Fibroblast of the conjunctiva (primary cell): Measurements from ENCODE around the gene P3H1.
"Not testable (repeated sequence)": the region's sequence is repeated elsewhere in the genome, so short reads cannot be mapped to it uniquely, and the experiment has no call there.

Source experiments
- DNase-seq: peaks from one replicate; pipeline ENCODE4 v3.0.0-alpha.2; 2010; ENCODE audit warnings: low read depth

The P3H1 gene, protein sequence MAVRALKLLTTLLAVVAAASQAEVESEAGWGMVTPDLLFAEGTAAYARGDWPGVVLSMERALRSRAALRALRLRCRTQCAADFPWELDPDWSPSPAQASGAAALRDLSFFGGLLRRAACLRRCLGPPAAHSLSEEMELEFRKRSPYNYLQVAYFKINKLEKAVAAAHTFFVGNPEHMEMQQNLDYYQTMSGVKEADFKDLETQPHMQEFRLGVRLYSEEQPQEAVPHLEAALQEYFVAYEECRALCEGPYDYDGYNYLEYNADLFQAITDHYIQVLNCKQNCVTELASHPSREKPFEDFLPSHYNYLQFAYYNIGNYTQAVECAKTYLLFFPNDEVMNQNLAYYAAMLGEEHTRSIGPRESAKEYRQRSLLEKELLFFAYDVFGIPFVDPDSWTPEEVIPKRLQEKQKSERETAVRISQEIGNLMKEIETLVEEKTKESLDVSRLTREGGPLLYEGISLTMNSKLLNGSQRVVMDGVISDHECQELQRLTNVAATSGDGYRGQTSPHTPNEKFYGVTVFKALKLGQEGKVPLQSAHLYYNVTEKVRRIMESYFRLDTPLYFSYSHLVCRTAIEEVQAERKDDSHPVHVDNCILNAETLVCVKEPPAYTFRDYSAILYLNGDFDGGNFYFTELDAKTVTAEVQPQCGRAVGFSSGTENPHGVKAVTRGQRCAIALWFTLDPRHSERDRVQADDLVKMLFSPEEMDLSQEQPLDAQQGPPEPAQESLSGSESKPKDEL

DNA sequence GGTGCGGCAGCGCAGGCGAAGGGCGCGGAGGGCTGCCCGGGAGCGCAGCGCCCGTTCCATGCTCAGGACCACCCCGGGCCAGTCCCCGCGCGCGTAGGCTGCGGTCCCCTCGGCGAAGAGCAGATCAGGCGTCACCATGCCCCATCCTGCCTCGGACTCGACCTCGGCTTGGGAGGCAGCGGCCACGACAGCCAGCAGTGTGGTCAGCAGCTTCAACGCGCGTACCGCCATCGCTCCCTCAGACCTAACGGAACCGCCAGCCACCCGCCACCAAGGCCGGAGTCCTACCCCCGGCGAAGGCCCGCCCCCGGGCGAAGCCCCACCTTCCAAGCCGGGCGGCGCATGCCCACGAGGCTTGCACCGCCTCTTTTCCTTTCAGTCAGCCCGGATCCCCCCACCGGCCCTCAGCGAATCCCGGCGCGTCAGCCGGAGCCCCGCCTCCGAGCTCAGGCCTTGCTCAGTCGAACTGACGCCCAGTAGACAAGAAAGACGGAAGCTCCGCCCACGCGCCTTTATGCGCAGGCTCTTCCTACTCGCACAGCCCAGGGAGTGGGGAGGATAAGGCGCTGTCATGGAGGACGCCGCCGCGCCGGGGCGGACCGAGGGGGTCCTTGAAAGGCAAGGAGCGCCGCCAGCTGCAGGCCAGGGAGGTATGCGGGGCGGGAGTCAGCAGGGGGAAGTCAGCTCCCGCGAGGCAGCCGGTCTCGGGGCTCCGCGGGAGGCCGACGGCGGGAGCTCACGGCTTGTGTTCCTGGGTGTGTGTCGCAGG, at the start of gene P3H1, which contains the start of gene C1orf50:
Gene P3H1, minus strand, starts transcription at position 288 of the 769 bp plus-strand sequence. Its CDS starts 57 bp downstream, at position 231.
Gene C1orf50, plus strand, starts transcription at position 509 of the 769 bp plus-strand sequence. Its CDS starts 63 bp downstream, at position 572.
- DNase-seq: peak; percentile 98

DNA sequence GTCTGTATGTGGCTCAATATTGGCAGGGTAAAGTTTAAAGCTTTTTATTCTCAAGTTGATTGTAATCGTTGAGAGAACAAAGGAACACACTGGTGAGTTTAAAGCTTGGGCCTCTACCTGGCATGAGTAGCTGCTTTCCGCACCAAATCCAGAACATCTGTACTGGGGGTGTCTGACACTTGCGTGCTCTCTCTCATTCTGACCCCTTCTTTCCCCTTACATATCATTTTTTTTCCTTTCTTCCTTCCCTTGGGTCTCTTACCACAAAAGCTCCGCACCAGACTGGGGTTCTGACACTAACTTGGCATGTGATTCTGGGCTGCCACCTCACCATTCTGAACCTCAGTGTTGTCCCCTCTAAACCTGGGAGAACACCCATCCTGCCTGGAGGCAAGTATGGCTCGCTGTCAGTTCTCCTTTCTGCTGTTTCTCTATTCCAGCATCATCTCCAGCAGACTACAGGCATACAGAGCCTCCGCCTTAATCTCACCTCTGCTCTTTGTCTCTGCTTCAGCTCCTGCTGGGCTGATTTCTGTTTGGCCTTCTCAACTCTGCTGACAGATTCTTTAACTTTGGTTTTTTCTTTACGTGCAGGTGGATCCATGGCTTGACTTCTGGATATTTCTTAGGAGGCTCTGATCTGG, 49.2 kb upstream of the P3H1 start:
- DNase-seq: no peak

DNA sequence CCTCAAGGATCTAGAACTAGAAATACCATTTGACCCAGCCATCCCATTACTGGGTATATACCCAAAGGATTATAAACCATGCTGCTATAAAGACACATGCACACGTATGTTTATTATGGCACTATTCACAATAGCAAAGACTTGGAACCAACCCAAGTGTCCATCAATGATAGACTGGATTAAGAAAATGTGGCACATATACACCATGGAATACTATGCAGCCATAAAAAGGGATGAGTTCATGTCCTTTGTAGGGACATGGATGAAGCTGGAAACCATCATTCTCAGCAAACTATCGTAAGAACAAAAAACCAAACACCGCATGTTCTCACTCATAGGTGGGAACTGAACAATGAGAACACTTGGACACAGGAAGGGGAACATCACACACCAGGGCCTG, 48.0 kb upstream of the P3H1 start:
- not testable (repeated sequence) for DNase-seq

DNA sequence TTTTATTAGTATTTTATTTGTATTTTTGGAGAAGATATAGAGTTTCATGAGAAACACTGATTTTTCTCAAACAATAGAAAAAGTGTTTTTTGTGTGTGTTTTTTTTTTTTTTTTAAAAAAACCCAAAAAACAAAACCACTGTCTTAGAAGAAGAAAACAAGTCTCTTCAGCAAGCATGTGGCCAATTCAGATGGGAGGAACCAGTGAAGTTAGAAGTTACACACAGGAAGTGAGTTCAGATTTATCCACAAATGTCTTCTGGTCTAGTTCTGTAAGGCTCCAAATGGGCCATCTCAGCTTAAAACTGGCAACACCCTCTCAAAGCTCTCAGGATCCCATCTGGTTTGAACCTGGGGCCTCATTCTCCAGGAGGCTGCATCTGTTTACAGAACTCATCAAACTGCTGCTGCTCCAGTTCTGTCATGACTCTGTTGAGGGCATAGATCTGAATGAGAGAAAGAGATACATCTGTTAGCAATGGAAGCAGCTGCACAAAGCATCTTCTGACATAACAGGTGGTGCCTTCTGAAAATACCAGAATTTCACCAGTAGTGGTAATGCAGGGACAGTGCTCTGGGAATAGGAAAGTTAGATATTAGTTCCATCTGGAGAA, 40.3 kb upstream of the P3H1 start:
- DNase-seq: no peak

DNA sequence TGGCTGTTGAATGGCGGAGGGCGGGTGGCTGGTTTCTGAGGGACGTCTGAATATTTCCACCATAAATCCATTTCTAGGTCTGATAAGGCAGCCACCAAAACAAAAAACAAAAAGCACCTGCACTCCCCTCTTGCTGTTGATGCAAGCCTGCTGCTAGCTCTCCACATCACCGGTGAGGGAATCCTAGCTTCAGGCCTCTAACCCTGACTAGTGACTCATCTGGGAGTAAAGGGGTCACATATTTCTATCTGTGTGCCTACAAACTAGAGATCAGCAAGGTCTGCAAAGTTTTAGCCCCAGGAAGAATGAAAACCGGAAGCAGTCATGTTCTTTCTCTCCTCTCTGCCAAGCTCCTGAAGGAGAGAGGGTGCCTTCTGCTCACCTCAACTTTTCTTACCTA, 39.8 kb upstream of the P3H1 start:
- DNase-seq: no peak

DNA sequence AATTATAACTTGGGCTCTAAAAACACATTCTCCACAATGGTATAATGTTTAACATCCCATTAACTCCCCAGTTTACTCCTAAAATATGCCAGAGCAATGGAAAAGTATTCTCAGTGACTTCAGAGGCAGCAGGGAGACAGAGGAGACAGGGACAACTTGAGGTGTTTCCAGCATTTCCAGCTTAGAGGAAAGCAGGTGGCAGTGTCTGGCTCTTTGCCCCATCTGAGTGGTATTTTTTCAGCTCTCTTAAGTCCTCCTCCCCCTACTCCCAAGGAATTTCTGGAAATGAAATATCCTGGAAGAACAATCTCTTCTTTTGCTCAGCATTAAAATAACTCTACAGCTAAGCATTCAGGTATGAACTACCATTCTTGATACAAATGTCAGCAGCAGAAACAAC, 39.3 kb upstream of the P3H1 start:
- no peak for DNase-seq

DNA sequence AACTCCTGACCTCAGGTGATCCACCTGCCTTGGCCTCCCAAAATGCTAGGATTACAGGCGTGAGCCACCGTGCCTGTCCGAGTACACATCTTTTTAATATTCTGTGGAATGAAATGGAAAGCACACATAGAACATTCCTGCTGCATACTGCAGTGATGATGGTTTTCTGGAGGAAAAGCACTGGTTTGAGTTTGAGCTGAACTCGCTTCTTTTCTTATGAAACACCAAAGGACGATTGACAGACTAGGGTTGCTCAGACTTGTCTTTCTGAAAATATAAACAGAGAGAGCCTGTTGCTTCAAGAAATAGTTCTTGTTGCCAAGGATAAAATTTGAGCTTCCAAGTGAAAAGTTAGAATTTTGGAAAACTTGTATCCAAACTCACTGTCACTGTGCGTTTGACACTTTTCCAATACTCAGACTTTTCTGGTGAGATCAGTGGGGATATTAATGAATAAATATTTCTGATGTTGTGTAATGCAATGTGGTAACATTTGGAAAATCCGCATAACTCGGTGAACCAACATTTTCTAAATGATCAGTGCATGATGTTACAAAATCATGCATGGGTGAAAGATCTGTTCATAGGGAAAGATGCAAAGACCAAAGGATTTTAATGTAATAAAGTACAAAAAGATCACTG, 35.1 kb upstream of the P3H1 start:
- DNase-seq: no peak

DNA sequence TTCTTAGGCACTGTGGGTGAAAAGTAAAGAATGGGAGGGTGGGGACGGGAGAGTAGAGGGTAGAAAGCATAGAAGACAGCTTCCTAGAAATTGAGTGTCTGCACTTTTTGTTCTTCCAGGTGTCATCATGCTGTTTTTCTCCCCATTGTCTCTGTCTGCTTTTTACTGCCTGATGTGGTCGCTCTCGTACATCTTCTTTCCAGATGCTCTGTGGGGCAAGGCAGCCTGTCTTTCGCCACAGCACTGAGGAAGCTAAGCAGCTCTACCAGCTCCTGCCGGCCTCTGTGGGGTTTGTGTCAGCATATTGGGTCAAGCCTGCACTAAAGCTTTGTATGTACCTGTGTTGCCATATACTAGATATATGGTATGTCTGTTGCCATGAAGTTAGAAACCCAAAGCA, 31.2 kb upstream of the P3H1 start:
- no peak for DNase-seq

DNA sequence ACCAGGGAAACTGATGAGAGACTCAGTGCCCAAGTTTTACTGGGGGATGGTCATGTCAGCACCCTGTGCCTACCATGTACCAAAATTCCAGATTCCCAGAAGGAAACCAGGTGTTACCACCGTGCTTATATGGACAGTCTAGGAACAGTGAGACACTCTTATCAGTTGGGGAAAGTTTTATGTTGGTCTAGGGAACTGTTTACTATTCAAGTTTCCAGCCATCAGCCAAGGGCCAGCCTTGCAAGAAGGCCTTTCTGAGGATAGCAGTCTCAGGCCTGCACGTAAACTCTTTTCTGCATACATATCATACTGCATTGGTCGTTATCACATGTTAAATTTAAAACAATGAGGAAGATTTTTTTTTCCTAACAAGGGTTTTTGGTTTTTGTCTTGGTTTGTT, 30.6 kb upstream of the P3H1 start:
- DNase-seq: no peak

DNA sequence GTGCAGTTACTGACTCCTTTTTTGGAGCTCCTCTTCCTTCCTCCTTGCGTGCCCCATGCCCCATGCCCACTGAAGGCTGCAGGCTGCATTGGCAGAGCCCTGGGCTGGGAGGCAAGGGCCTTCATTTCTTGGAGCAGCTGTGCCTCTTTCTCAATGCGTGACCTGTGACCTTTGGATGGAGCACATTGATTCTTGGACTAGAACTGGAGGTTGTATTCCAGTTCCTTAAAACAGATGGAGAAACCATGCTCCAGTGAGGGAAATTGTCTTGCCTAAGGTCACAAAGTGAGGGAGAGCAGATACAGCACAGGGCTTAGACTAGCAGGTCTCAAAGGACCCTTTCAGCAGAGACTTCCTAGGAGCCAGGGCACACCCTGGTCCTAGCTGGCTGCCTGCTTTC, 27.0 kb upstream of the P3H1 start:
- no peak for DNase-seq

DNA sequence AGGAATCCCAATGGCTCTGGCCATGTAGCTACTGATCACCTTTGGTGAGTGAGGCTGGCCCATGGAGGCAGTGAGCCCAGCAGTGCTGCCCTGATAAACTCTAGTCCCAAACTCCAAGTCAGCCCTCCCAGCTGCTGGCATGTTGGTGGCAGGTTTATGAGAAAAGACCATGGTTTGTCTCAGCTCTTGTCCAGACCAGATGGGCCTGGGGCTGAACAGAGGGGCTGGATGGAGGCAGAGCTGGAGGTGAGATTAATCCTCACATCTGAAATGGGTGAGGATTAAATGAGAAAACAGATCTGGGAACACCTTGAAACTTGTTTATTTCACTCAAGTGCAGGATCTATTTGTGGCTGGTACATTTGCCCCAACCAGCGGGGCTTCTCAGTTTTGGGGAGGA, 21.2 kb upstream of the P3H1 start:
- DNase-seq: no peak

DNA sequence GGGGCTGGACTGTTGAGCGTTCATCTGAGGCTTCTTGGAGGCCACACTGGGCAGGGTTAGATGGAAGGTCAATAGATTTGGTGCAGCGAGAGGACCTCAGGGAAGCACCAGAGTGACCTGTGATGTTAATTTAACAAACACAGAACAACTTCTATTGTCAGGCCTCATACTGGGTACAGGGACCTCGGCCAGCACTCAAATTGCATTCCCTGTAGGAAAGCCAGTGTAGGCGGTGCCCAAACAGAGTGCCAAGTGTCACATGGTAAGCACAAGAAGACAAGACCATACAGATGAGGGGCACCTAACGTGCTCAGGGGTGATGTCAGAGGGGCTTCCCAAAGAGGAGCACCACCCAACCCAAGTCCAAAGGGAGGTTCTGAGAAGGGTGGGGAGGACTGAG, 19.3 kb upstream of the P3H1 start:
- no peak for DNase-seq

DNA sequence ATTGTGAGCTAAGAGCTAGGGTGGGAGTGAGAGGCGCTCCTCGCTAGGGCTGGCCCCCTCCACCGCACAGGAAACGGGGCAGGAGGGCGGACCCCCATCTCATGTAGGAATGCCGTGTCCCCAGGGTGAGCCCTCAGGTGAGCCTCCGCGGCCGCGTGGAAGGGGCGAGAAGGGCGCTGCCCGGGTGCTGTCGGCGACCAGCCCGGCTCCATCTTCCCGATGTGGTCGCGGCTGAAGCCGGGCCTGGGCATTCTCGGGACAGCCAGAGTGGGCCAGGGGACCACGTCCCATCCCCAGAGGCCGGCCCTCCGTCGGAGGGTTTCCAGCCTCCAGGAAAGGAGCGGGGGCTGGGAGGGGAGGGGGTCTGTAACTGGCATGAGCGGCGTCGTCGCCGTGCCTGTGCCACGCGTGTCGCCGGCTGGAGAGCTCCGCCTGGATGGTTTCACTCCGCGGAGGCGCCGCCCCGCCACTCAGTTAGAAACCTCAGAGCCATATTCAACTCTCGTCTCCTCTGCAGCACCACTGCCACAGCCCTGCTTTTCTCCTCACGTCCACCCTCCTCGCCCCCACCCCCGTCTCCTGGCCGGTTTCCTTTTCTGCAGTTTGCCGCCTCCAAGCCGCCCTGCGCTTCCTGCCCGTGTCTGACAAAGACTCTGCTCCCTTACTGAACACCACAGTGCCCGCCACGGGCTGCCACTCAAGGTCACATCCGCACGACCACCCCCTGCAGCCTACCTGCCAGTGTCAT, 18.3 kb upstream of the P3H1 start, which contains the start of gene TMEM269:
Gene TMEM269, plus strand, starts transcription at position 46 of the 748 bp plus-strand sequence. CDS start 4,903 bp downstream, outside the sequence.
- no peak for DNase-seq

DNA sequence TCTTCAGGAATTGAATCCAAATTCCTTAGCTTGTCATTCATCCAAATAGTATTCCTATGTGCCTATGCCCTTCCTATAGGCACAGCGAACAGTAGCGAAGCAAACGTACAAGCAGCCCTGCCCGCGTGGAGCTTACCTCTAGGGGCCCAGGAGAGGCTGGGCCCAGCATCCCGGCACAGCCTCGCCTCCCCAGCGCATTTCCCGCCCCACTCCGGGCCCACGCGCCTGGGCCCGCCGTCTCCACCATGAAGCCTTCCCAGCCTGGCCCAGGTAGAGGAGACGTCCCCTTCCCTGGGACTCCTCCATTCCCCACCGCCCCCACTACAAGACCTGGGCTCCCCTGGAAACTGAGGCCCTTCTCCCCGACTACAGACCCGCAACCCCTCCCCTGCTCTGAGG, 17.7 kb upstream of the P3H1 start:
- DNase-seq: no peak

DNA sequence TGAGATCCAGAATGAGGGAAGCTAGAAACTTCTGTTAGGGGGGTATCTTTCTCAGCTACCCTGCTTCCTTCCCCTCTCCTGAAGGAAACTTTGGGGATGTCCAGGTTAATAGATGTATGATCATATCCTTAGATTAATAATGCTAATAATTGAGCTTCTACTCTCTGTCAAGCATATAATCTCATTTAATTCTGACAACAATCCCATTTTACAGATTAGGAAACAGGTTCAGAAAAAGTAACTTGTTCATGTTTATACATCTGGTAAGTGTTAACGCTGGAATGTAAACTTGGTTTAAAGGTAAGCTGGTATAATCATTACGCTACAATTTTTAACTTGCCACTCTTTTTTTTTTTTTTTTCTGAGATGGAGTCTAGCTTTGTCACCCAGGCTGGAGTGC, 16.3 kb upstream of the P3H1 start:
- DNase-seq: no peak

DNA sequence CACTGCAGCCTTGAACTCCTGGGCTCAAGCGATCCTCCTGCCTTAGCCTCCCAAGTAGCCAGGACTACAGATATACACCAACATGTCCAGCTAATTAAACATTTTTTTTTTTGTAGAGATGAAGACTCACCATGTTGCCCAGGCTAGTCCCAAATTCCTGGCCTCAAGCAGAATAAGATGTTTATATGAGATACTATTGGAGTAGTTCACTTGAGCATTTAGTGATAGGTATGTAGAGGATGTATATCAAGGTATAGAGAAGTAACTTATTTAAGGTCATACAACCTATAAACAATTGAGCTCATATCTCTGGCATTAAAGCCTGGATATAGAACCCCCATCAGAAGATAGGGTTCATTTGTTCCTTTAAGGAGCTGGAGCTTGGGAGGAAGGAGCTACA, 13.3 kb upstream of the P3H1 start:
- no peak for DNase-seq

DNA sequence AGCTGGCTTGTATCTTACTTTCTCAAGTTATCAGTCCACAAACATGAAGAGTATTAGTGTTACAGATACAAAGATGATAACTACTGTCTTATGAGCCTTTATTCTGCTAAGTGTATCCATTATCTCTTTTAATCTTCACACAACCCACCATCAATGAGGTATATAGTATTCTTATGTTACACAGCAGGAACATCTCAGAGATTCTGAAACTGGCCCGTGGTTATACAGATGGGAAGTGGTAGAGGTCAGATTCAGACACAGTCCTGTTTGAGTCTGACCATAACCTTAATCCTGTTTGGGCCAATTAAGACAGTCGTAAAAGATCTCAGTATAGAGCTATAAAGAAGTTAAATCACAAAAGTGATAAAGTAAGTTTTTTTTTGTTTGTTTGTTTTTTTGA, 12.9 kb upstream of the P3H1 start:
- no peak for DNase-seq

DNA sequence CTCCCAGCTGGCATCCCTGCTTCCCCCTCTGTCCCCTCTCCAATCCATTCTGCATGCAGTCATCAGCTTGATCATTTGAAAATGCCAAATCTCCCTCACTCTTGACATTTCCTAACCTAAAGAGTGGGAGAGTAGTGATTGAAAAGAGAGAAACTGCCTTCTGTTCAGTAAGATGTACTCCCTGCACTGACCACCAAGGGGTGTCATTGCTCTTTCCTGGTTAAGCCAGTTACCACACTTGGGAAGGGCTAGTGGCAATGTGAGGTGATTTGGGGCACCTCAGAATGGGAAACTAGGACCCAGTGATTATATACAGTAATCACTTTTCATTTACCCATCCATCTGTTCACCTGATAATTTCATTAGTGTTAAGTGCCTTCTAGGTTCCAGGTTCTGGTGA, 11.0 kb upstream of the P3H1 start:
- peak; percentile 24 for DNase-seq

DNA sequence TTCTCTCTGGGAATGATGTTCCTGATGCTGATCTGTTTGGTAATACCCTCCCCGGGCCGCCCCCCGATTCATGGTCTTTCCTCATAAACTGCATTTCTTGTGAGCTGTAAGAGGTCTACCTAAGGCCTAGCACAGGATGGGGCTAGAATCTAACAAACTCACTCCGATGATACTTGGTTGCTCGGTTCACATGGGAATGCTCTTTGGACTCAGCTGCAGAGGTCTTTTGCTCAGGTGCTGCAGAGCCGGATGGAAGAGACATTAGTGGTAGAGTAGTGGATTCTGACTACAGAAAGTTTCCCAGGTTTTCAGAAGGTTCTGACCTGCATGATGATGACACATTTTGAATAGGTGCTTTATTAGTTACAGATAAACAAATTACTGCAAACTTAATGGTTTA, 9.7 kb upstream of the P3H1 start:
- no peak for DNase-seq

DNA sequence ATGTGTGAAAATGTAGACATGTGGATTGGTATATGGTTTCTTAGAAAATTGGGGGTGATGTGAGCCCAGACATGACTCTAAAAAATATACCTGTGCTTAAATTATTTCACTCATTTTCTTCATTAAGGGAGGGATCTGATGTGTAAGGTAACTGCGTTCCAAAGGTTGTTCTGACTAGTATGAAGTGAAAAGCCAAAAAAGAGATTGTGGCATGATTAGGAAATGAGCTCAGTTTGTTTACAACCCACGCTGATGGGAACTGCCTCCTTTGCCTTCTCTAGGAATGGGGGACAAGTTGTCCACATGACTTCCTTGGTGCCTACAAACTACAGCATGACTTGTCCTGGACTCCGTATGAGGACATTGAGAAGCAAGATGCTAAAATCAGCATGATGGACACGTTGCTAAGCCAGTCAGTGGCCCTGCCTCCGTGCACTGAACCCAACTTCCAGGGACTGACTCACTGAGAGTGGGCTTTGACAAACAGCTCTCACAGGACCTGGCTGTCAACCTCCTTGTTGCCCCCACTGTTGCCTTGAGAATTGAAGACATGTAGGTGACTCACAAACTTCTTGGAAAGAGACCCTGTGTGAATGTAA, 8.2 kb upstream of the P3H1 start:
- no peak for DNase-seq
